ENCODE data around the gene ZNF280B. TPM values are rescaled to one million over a fixed set of nuclear protein-coding genes. Genes with fewer than 3 reads are reported as not detected.

The ZNF280B gene
- total and polyA plus RNA-seq, 9 of the 15 experiments (the other 6 are each of a cell fraction or from before 2014, with no cell fraction given): 7.7 to 29.9 (median 20.0) TPM

GRCh38 chr22:22469527-22469926 lies 39.0 kb downstream of the ZNF280B start (continued):
- TF ChIP-seq USF1 (CRISPR knock-in tag; IDR thresholded peaks at IDR 0.05): peak; percentile 8; the same call in 1 of the 2 replicates
- TF ChIP-seq KLF6 (CRISPR knock-in tag; IDR thresholded peaks at IDR 0.05; ENCODE audit: borderline replicate concordance): no peak
- no peak for TF ChIP-seq IRF9 (tag; IDR thresholded peaks at IDR 0.05)
- no peak for TF ChIP-seq ZNF586 (CRISPR knock-in tag; conservative IDR thresholded peaks at IDR 0.05)
- peak; percentile 54 for TF ChIP-seq BRF2 (IDR thresholded peaks at IDR 0.05; ENCODE audit: borderline replicate concordance, insufficient read depth, insufficient read length)
- TF ChIP-seq, protein P1, sequence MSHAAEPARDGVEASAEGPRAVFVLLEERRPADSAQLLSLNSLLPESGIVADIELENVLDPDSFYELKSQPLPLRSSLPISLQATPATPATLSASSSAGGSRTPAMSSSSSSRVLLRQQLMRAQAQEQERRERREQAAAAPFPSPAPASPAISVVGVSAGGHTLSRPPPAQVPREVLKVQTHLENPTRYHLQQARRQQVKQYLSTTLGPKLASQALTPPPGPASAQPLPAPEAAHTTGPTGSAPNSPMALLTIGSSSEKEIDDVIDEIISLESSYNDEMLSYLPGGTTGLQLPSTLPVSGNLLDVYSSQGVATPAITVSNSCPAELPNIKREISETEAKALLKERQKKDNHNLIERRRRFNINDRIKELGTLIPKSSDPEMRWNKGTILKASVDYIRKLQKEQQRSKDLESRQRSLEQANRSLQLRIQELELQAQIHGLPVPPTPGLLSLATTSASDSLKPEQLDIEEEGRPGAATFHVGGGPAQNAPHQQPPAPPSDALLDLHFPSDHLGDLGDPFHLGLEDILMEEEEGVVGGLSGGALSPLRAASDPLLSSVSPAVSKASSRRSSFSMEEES (CRISPR knock-in tag; IDR thresholded peaks at IDR 0.05): peak; percentile 96
- no peak for TF ChIP-seq EWSR1 (IDR thresholded peaks at IDR 0.05; ENCODE audit: borderline replicate concordance, low read depth, partially characterized antibody)
- no peak for TF ChIP-seq ZNF507 (tag; conservative IDR thresholded peaks at IDR 0.05)
- TF ChIP-seq MLX (CRISPR knock-in tag; conservative IDR thresholded peaks at IDR 0.05): no peak
- 0 out of 2 replicates have a peak, but pooled peaks have one; percentile 27 for TF ChIP-seq E2F1 (CRISPR knock-in tag; IDR thresholded peaks at IDR 0.05)

Measured in K562 (cell line).